ENCODE measurements around the gene CHCHD3.

DNA sequence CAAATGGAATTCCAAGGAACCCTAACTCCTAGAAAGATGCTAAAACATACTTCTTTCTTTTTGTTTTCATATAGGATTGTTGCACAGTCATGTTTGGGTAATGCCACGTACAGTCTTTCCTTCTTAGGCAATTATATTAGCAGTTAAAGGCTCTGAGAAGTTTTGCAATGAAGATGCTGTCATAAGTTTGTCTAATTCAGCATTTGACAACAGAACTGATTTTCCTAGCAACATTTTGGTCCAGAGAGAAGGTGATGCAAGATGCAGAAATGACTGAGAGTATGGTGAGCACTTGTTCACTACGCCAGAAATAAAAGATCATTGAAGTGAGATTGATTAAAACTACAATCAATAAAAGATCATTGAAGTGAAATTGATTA is 321.7 kb downstream of the CHCHD3 start:
- TF ChIP-seq POLR2AphosphoS5 (IDR thresholded peaks at IDR 0.05; ENCODE audit: low read depth, low read length) (no peak), POLR2A (IDR thresholded peaks at IDR 0.05; ENCODE audit: low read depth, low read length) (no peak), TAF1 (IDR thresholded peaks at IDR 0.05; ENCODE audit: low read depth, low read length) (no peak), SPI1 (IDR thresholded peaks at IDR 0.05; ENCODE audit: low read depth, low read length) (no peak), PAX5 (IDR thresholded peaks at IDR 0.05; ENCODE audit: insufficient read depth, low read length, severe bottlenecking) (no peak)
